H1 (cell line): ENCODE results near the gene NUCB1. TPM values are rescaled to one million over a fixed set of nuclear protein-coding genes. Genes with fewer than 3 reads are reported as not detected.

Experiments
- CTCF ChIA-PET: fragments of 300-600 bp; sonication (Branson Sonifier 250); formaldehyde crosslinking; loops from one replicate; lab custom pipeline; 2021; ENCODE audit not compliant: partially characterized antibody; lab: Charles Lee
- POLR2A ChIA-PET: fragments of 300-600 bp; sonication (Branson Sonifier 250); formaldehyde crosslinking; loops from one replicate; lab custom pipeline; 2021; ENCODE audit warnings: inconsistent platforms; ENCODE audit not compliant: partially characterized antibody; lab: Charles Lee
- DNase-seq, 2 experiments: peaks; one replicate each; pipeline versions ENCODE4 v3.0.0 to v3.0.0-alpha.2; 2010 to 2022; ENCODE audit warnings: low spot score in 2 of 2, low read depth in 1 of 2, mixed read lengths in 1 of 2
- FAIRE-seq: peaks from 2 replicates; lab custom pipeline; 2011; peaks lifted over from hg19 to GRCh38; lab: Jason Lieb, UNC
- H2AFZ ChIP-seq: 2 replicates; pipeline ENCODE4 v1.8.1; 2012; ENCODE audit warnings: low read length, inconsistent platforms
- H2AK5ac ChIP-seq: 2 replicates; pipeline ENCODE4 v1.6.1; 2013; ENCODE audit warnings: low read depth, low read length
- H2BK120ac ChIP-seq: replicated peaks from 2 replicates; pipeline ENCODE3; 2013; ENCODE audit warnings: low read depth, low read length, inconsistent platforms
- H2BK12ac ChIP-seq: 2 replicates; pipeline ENCODE4 v1.6.1; 2013; ENCODE audit warnings: low read depth, low read length
- H2BK15ac ChIP-seq: 2 replicates; pipeline ENCODE4 v1.6.1; 2013; ENCODE audit warnings: low read length
- H2BK20ac ChIP-seq: 2 replicates; pipeline ENCODE4 v1.6.1; 2013; ENCODE audit warnings: low read length
- H2BK5ac ChIP-seq: 2 replicates; pipeline ENCODE4 v1.6.1; 2013; ENCODE audit warnings: low read depth, low read length
- H3K14ac ChIP-seq: 2 replicates; pipeline ENCODE4 v1.6.1; 2013; ENCODE audit warnings: inconsistent platforms; ENCODE audit not compliant: insufficient read length
- H3K18ac ChIP-seq: 2 replicates; pipeline ENCODE4 v1.6.1; 2013; ENCODE audit warnings: low read length; ENCODE audit errors: extremely low read depth
- H3K23ac ChIP-seq: 2 replicates; pipeline ENCODE4 v1.6.1; 2013; ENCODE audit warnings: inconsistent platforms; ENCODE audit not compliant: insufficient read length
- H3K23me2 ChIP-seq: 2 replicates; pipeline ENCODE4 v1.6.1; 2013; ENCODE audit warnings: low read depth, low read length
- H3K27ac ChIP-seq: 2 replicates; pipeline ENCODE4 v1.6.1; 2011; ENCODE audit warnings: low read depth, low read length, inconsistent platforms
- H3K27me3 ChIP-seq, 4 experiments: replicated peaks in 1 of 4; 1 replicate in 1 of 4; 2 replicates in 3 of 4; pipeline versions ENCODE4 v1.6.1 to v1.8.1; 2011 to 2013; ENCODE audit warnings: low read length in 3 of 4, mild to moderate bottlenecking in 3 of 4, inconsistent platforms in 2 of 4, mixed read lengths in 2 of 4, moderate library complexity in 1 of 4; ENCODE audit not compliant: control insufficient read depth in 3 of 4, insufficient read depth in 3 of 4; ENCODE audit errors: extremely low read depth in 1 of 4
- H3K36me3 ChIP-seq, 4 experiments: 2 replicates each; pipeline versions ENCODE4 v1.6.1 to v1.8.1; 2011 to 2013; ENCODE audit warnings: mild to moderate bottlenecking in 4 of 4, low read length in 3 of 4, moderate library complexity in 2 of 4, control low read depth in 1 of 4, inconsistent platforms in 1 of 4; ENCODE audit not compliant: insufficient read depth in 4 of 4, control insufficient read depth in 2 of 4
- H3K4ac ChIP-seq: replicated peaks from 2 replicates; pipeline ENCODE3; 2013; ENCODE audit warnings: low read length, low read depth, mixed read lengths, inconsistent platforms; ENCODE audit not compliant: insufficient read length
- H3K4me1 ChIP-seq, 4 experiments: replicated peaks in 1 of 4; 1 replicate in 1 of 4; 2 replicates in 3 of 4; pipeline versions ENCODE4 v1.6.1 to v1.8.1; 2011 to 2013; ENCODE audit warnings: low read length in 3 of 4, inconsistent platforms in 2 of 4, mixed read lengths in 1 of 4; ENCODE audit not compliant: insufficient read depth in 4 of 4, control insufficient read depth in 3 of 4
- H3K4me2 ChIP-seq, 2 experiments: 2 replicates each; pipeline versions ENCODE4 v1.6.1 to v1.8.1; 2011 to 2013; ENCODE audit warnings: low read depth in 2 of 2, low read length in 2 of 2, control low read depth in 1 of 2, inconsistent platforms in 1 of 2, mild to moderate bottlenecking in 1 of 2; ENCODE audit not compliant: insufficient read depth in 1 of 2
- H3K4me3 ChIP-seq, 4 experiments: fragments of 200-600, 300-600 bp in 1 of 4; sonication (generic), shearing (Covaris generic), sonication (Bioruptor Twin) in 1 of 4; 2 replicates each; pipeline versions ENCODE4 v1.5.1 to v1.8.1; 2011 to 2016; ENCODE audit warnings: low read length in 4 of 4, low read depth in 3 of 4, control low read depth in 2 of 4, inconsistent platforms in 2 of 4, mild to moderate bottlenecking in 2 of 4, mixed read lengths in 1 of 4, moderate library complexity in 1 of 4; ENCODE audit not compliant: insufficient read depth in 2 of 4; ENCODE audit errors: extremely low read depth in 1 of 4
- H3K56ac ChIP-seq: replicated peaks from 2 replicates; pipeline ENCODE3; 2013; ENCODE audit warnings: low read depth, mild to moderate bottlenecking, mixed read lengths, low read length, inconsistent platforms; ENCODE audit not compliant: insufficient read length
- H3K79me1 ChIP-seq: 2 replicates; pipeline ENCODE4 v1.6.1; 2013; ENCODE audit warnings: low read depth, low read length, control low read depth
- H3K79me2 ChIP-seq, 2 experiments: 2 replicates each; pipeline versions ENCODE4 v1.6.1 to v1.8.1; 2012 to 2013; ENCODE audit warnings: low read length in 2 of 2, mild to moderate bottlenecking in 2 of 2, inconsistent platforms in 1 of 2; ENCODE audit not compliant: insufficient read depth in 2 of 2, control insufficient read depth in 1 of 2
- H3K9ac ChIP-seq, 4 experiments: replicated peaks in 1 of 4; 1 replicate in 1 of 4; 2 replicates in 3 of 4; pipeline versions ENCODE4 v1.6.1 to v1.8.1; 2011 to 2013; ENCODE audit warnings: low read depth in 3 of 4, low read length in 3 of 4, control low read depth in 2 of 4, mild to moderate bottlenecking in 2 of 4, moderate library complexity in 2 of 4, inconsistent platforms in 1 of 4; ENCODE audit errors: extremely low read depth in 1 of 4
- H3K9me3 ChIP-seq, 2 experiments: 2 replicates each; pipeline versions ENCODE4 v1.6.1 to v1.8.1; 2012 to 2013; ENCODE audit warnings: mild to moderate bottlenecking in 2 of 2, moderate library complexity in 2 of 2, control low read depth in 1 of 2, inconsistent platforms in 1 of 2, low read depth in 1 of 2, low read length in 1 of 2, mixed read lengths in 1 of 2; ENCODE audit not compliant: insufficient read depth in 2 of 2
- H4K20me1 ChIP-seq, 2 experiments: replicated peaks in 1 of 2; 2 replicates each; pipeline versions ENCODE3 to v1.8.1; 2011 to 2013; ENCODE audit warnings: inconsistent platforms in 2 of 2, low read length in 2 of 2, mild to moderate bottlenecking in 1 of 2; ENCODE audit not compliant: insufficient read depth in 2 of 2, control insufficient read depth in 1 of 2
- H4K5ac ChIP-seq: 2 replicates; pipeline ENCODE4 v1.6.1; 2013; ENCODE audit warnings: low read length, low read depth, mixed read lengths, inconsistent platforms; ENCODE audit not compliant: insufficient read length
- H4K8ac ChIP-seq: 2 replicates; pipeline ENCODE4 v1.8.0; 2013; ENCODE audit warnings: mild to moderate bottlenecking, moderate library complexity, low read length, inconsistent platforms; ENCODE audit not compliant: insufficient read depth; ENCODE audit errors: extremely low read depth
- H4K91ac ChIP-seq: replicated peaks from 2 replicates; pipeline ENCODE3; 2013; ENCODE audit warnings: low read length, mixed read lengths, inconsistent platforms; ENCODE audit not compliant: insufficient read length
- ASH2L ChIP-seq: fragments of 200-600, 300-600 bp; sonication (generic); IDR thresholded peaks from one replicate; pipeline ENCODE4 v1.7.1; 2017; ENCODE audit warnings: low read length
- BACH1 ChIP-seq: IDR thresholded peaks from 2 replicates; pipeline ENCODE4 v1.6.1; 2012; ENCODE audit warnings: low read length, improper control_type of control experiment
- CEBPB ChIP-seq: IDR thresholded peaks from 2 replicates; pipeline ENCODE4 v1.6.1; 2012; ENCODE audit warnings: low read depth, low read length
- FOSL1 ChIP-seq: IDR thresholded peaks from 2 replicates; pipeline ENCODE4 v1.6.1; 2011; ENCODE audit warnings: mild to moderate bottlenecking, low read depth, low read length, moderate library complexity; ENCODE audit not compliant: insufficient read depth
- GTF2F1 ChIP-seq: IDR thresholded peaks from 2 replicates; pipeline ENCODE4 v1.6.1; 2012; ENCODE audit warnings: low read depth, low read length, improper control_type of control experiment, borderline replicate concordance
- POLR2A ChIP-seq, 2 experiments: IDR thresholded peaks; 1 replicate in 1 of 2; 2 replicates in 1 of 2; pipeline ENCODE4 v1.6.1; 2011; ENCODE audit warnings: low read depth in 2 of 2, low read length in 2 of 2, mild to moderate bottlenecking in 2 of 2; ENCODE audit errors: control extremely low read depth in 1 of 2
- TBP ChIP-seq: IDR thresholded peaks from 2 replicates; pipeline ENCODE4 v1.6.1; 2011; ENCODE audit warnings: low read depth, low read length, improper control_type of control experiment
- YY1 ChIP-seq: IDR thresholded peaks from 2 replicates; pipeline ENCODE4 v1.6.1; 2011; ENCODE audit warnings: low read depth, mild to moderate bottlenecking, low read length
- WGBS, 2 experiments: shearing (Covaris generic) in 1 of 2; methylation state at CpG; one replicate each; pipeline versions ENCODE4 v1.1.6 to v1.1.7; 2013 to 2015; ENCODE audit warnings: low lambda C conversion rate in 2 of 2, mixed read lengths in 2 of 2, inconsistent platforms in 1 of 2, low coverage in 1 of 2, missing lambda C conversion rate in 1 of 2; ENCODE audit not compliant: insufficient replicate concordance in 2 of 2, insufficient coverage in 1 of 2, insufficient read length in 1 of 2; ENCODE audit errors: extremely low coverage in 1 of 2, missing lambda C conversion rate in 1 of 2; 5-methylcytosine and 5-hydroxymethylcytosine counted together
- polyA plus RNA-seq, 7 experiments: library from polyadenylated mRNA; depleted of rRNA in 3 of 7; stranded (reverse) in 5 of 7; unstranded in 2 of 7; fragments of >200 nt in 5 of 7; fragments of 200-250 nt in 2 of 7; gene quantifications; 1 replicate in 5 of 7; 2 replicates in 1 of 7; 4 replicates in 1 of 7; pipeline versions ENCODE4 v1.2.1 to v1.2.3, GENCODE V29; 2011 to 2013; ENCODE audit warnings: missing spikeins in 2 of 7, mixed read lengths in 2 of 7
- total RNA-seq: library from RNA; stranded (reverse); fragmentation: NEBNext Ultra II Directional; extraction: Animal tissue kit (Norgen Biotek cat#: 25700); gene quantifications from 2 replicates; pipeline ENCODE4 v1.2.1, GENCODE V29; 2021
- TF ChIP-seq, protein P1 (sequence below), 3 experiments: IDR thresholded peaks; 1 replicate in 2 of 3; 2 replicates in 1 of 3; pipeline versions ENCODE4 v1.5.1 to v1.6.1; 2011; ENCODE audit warnings: low read length in 3 of 3, mild to moderate bottlenecking in 3 of 3, inconsistent platforms in 2 of 3, low read depth in 1 of 3, moderate library complexity in 1 of 3; ENCODE audit not compliant: insufficient read depth in 1 of 3; ENCODE audit errors: control extremely low read depth in 1 of 3

NUCB1 gene
- total and polyA plus RNA-seq, 2 of the 8 experiments (the other 6 are each of a cell fraction or from before 2014, with no cell fraction given), result 111 to 121 TPM

DNA sequence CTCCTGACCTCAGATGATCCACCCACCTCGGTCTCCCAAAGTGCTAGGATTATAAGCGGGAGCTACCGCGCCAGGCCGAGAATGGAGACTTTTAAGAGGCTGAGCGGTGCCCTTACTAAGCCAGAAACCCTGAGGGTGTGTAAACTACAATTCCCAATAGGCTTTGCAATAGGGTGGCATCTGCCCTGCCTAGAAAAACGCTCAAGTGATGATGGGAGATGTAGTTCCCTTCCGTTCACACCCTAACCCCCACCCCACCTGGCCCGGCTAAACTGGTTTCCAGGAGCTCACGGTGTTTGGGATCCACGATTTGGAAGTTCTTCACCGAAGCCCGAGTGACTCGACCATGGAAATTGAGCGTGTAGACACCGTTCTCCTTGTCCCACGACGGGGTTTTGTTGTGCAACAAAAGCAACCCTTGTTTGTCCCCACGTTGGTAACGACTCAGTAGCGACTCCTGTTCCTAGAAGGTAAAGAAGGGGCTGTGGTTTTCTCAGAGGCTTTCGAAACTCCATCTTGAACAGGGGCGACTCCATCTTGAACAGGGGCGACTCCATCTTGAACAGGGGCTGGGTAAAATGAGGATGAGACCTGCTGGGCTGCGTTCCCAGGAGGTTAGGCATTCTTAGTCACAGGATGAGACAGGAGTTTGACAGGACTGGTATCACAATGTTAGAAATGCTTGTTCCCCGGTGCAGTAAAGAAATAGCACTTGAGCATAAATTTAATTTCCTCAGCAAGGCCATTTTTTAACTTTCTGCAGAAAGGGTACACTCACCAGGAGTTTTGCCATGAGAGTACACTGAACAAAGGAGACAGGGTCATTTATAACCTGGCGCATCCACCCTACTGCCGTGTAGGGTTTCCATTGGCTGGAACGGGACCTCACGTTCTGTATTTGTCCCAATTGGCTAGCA lies 18.1 kb upstream of the NUCB1 start:
- Histone ChIP-seq H3K4me2 (no peak overlapping the region), H2BK120ac (no peak overlapping the region), H4K20me1 (no peaks in the 10 kb centered on the region), H4K8ac (peak overlapping the region; percentile 53; the same call in 1 of the 2 replicates), H2BK12ac (peak overlapping the region; percentile 45; the same call in 1 of the 2 replicates), H2AK5ac (no peak overlapping the region), H3K79me1 (no peaks in the 10 kb centered on the region), H3K18ac (no peak overlapping the region), H3K79me2 (no peaks in the 10 kb centered on the region), H3K36me3 (no peaks in the 10 kb centered on the region; a peak in 1 of 8 replicates), H3K9me3 (no peaks in the 10 kb centered on the region), H3K23me2 (no peaks in the 10 kb centered on the region), H3K27ac (0 out of 2 replicates have a peak overlapping the region, but pooled peaks have one; percentile 5), H3K4me1 (peaks cover 0 to 6% (median 0%) of the 10 kb centered on the region in 4 experiments; a peak in 1 of 7 replicates), H3K4me3 (no peak overlapping the region), H3K56ac (no peak overlapping the region), H2AFZ (peak overlapping the region; percentile 58; the same call in 1 of the 2 replicates), H2BK5ac (no peak overlapping the region), H3K14ac (no peak overlapping the region), H4K91ac (no peak overlapping the region), H3K9ac (no peak overlapping the region), H2BK15ac (no peak overlapping the region), H2BK20ac (0 out of 2 replicates have a peak overlapping the region, but pooled peaks have one; percentile 74), H3K23ac (no peak overlapping the region), H3K27me3 (no peaks in the 10 kb centered on the region), H3K4ac (no peak overlapping the region), H4K5ac (no peak overlapping the region)
- FAIRE-seq (peak; percentile 50), DNase-seq (peak; percentile 33 to 83)
- CTCF ChIA-PET, result interaction anchor here (0.8 to 1.9 kb wide), 5 partner anchors 9 to 89 kb away, joined by 3 to 9 read pairs (median 4); no protein-coding TSS in a partner anchor
- POLR2A ChIA-PET, result interaction anchor here (0.9 to 8.3 kb wide), 12 partner anchors 8 to 263 kb away, joined by 3 to 115 read pairs (median 4); partner anchors contain the start of genes FTL, GYS1, NUCB1 and PPP1R15A
- whole genome bisulfite sequencing, 2 experiments, result 77% methylated on average over 30 of the region's 30 CpGs; no CpG with 5 or more reads in 1 of the 2 experiments
- TF ChIP-seq TBP (no peak), FOSL1 (no peak), BACH1 (no peak), POLR2A (IDR thresholded peaks at IDR 0.05; ENCODE audit: control extremely low read depth in 1 of 2, low read depth in 2 of 2, low read length in 2 of 2) (no peak), ASH2L (peak; percentile 62), GTF2F1 (no peak), CEBPB (no peak), YY1 (peak; percentile 91)
- TF ChIP-seq, protein P1, sequence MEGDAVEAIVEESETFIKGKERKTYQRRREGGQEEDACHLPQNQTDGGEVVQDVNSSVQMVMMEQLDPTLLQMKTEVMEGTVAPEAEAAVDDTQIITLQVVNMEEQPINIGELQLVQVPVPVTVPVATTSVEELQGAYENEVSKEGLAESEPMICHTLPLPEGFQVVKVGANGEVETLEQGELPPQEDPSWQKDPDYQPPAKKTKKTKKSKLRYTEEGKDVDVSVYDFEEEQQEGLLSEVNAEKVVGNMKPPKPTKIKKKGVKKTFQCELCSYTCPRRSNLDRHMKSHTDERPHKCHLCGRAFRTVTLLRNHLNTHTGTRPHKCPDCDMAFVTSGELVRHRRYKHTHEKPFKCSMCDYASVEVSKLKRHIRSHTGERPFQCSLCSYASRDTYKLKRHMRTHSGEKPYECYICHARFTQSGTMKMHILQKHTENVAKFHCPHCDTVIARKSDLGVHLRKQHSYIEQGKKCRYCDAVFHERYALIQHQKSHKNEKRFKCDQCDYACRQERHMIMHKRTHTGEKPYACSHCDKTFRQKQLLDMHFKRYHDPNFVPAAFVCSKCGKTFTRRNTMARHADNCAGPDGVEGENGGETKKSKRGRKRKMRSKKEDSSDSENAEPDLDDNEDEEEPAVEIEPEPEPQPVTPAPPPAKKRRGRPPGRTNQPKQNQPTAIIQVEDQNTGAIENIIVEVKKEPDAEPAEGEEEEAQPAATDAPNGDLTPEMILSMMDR (IDR thresholded peaks at IDR 0.05; ENCODE audit: control extremely low read depth in 1 of 3, insufficient read depth in 1 of 3, low read depth in 1 of 3, low read length in 3 of 3), result no peak
